NAMALWA (cell line): ENCODE data around the gene CHERP.
A peak's percentile ranks its signal among the peaks of the same experiment; 100 is the strongest.
"Not testable (repeated sequence)": the region's sequence is repeated elsewhere in the genome, so short reads cannot be mapped to it uniquely, and the experiment has no call there.

Experiments
- DNase-seq: peaks from one replicate; pipeline ENCODE4 v3.0.0-alpha.2; 2015; ENCODE audit warnings: low spot score

The CHERP gene

DNA sequence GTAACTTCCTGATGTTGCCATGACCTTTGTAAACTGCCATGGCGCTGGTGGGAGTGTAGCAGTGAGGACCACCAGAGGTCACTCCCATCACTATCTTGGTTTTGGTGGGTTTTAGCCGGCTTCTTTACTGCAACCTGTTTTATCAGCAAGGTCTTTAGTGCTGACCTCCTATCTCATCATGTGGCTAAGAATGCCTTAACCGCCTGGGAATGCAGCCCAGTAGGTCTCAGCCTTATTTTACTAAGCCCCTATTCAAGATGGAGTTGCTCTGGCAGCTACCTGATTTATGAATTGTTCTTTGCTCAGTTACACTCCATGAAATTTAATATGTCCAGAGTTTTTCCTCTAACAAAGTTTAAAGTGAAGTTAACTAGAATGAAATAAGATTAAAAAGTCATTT lies 65.8 kb downstream of the CHERP start:
- DNase-seq = no peak

DNA sequence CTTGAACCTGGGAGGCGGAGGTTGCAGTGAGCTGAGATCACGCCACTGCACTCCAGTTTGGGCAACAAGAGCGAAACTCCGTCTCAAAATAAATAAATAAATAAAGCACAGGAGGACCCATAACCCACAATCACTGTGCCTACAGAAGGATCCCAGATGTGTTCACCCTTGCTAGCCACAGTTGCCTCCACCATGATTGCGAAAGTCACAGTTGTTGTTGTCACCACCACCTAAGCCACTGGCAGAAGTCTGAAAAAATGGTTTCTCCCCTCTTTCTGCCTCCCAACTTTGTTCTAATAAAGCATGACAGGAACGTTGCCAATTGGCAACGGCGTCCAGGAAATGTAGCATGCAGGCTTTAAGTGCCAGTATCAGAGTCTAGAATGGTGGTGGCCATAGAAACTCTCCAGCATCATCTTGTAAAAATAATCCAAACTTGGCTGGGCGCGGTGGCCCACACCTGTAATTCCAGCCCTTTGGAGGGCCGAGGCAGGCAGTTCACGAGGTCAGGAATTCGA lies 68.3 kb downstream of the CHERP start:
- no peak for DNase-seq

DNA sequence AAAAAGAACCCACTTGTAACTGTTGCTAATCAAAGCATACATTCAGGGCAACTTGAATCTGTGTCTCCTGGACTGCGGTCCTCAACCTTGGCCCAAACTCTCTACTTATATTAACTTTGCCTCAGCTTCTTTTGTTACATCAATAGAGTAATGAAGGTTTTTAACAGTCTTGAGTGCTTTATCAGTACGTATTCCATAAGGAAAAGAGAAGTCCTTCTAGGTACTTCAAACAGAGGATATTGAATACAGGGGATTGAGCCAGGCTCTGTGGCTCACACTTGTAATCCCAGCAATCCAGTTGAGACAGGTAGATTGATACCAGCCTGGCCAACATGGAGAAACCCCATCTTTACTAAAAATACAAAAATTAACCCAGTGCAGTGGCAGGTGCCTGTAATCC lies 69.2 kb downstream of the CHERP start:
- DNase-seq = no peak

DNA sequence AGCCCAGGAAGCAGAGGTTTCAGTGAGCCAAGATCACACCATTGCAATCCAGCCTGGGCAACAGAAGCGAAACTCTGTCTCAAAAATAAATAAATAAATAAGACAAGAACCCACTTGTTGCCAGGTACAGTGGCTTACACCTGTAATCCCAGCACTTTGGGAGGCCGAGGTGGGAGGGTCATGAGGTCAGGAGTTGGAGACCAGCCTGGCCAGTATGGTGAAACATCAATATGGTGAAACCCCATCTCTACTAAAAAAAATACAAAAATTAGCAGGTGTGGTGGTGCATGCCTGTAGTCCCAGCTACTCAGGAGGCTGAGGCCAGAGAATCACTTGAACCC lies 69.7 kb downstream of the CHERP start:
- not testable (repeated sequence) for DNase-seq

DNA sequence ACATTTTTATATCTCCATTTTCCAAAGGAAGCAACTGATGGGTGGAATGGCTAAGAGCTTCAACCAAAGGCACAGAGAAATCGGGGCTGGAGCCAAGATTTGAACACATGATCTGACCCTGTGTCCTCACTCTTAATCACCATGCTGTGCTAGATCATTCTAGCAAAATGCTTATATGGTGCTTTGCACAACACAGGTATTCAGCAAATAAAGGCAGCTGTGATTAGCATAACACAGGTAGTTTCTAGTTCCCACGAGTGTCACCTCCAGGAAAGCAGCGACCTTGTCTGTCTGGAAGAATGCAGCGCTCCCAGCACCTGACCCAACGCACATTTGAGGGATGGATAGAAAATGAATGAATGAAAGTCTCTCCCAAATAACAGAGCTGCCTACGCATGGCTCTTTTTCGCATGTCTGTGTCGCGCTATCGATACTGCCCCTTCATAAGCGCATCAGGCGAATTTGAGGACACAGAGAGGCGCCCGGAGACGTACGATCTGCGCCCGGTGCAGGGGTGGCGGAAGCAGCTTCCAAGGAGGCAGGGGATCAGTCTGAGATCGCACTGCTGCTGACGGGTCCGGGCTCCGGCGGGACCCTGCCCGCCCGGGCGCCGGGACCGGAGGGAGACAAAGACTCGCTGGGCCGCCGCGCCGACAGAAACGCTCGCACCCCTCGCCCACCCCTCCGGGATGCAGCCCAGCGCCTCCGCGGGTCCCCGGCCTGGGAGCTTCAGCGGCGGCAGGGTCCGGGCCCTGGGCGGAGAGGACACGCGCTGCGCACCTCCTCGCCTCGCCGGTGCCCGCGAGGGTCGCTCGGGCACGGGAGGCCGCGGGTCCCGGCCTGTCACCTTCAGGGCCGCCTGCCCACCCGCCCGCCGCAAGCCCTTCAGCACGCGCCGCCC lies 71.1 kb downstream of the CHERP start:
- DNase-seq = peak; percentile 50

DNA sequence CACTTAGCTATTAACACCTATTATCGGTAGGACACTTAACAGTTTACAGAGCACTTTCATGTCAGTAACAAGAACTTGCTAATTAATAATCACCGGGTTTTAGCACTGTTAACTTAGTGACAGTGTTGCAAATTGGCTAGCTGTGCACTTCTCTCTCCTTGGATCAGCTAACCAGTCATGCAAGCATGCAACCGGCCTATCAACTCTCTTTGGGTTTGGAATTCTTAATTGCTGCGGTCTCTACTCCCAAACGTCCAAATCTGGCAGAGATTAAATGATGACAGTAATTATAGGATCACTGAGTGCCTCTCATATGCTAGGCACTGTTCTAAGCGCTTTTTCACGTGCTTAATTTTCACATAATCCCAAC lies 71.7 kb downstream of the CHERP start:
- DNase-seq = no peak
